ENCODE results near the gene CXorf49B. TPM values are rescaled to one million over a fixed set of nuclear protein-coding genes. Genes with fewer than 3 reads are reported as not detected.
"Not testable (repeated sequence)": the region's sequence is repeated elsewhere in the genome, so short reads cannot be mapped to it uniquely, and the experiment has no call there.

The CXorf49B gene
- total RNA-seq = not detected

- H3K27ac Mint-ChIP-seq; POLR2A ChIA-PET; DNase-seq; H3K9me3 Mint-ChIP-seq; H3K4me3 Mint-ChIP-seq; H3K36me3 Mint-ChIP-seq (ENCODE audit: low read depth); CTCF ChIA-PET; H3K27me3 Mint-ChIP-seq; H3K4me1 Mint-ChIP-seq: not testable (repeated sequence)
Observed at GRCh38 chrX:71763049-71763448, at the start of gene CXorf49B. TSS of gene CXorf49B (plus strand) at chrX:71763349. CDS start at chrX:71763424, 75 bp downstream.

- H3K36me3 Mint-ChIP-seq (ENCODE audit: low read depth); H3K4me1 Mint-ChIP-seq; POLR2A ChIA-PET; CTCF ChIA-PET; H3K4me3 Mint-ChIP-seq; DNase-seq; H3K9me3 Mint-ChIP-seq; H3K27ac Mint-ChIP-seq; H3K27me3 Mint-ChIP-seq: not testable (repeated sequence)
Observed at GRCh38 chrX:71714064-71714463, 49.1 kb upstream of the CXorf49B start.

- H3K36me3 Mint-ChIP-seq (ENCODE audit: low read depth); DNase-seq: not testable (repeated sequence)
Observed at GRCh38 chrX:71715551-71715950, 47.6 kb upstream of the CXorf49B start.

DNA sequence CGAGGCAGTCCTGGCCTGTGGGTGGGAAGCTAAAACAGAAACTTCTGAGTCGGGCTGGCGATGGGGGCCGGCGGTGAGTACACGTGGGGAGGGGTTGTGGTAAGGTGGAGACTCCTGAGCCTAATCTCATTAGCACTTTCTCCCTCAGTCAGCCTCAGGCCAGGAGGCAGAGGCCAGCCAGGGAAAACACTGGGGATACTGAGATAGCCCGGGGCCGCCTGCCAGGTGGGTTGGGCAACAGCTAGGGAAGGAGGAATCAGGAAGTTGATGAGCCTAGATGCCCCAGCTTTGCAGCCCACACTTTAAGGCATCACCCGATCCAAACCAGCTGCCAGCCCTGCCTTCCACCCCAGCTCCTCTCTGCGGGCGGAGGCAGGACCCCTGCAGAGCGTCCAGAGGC is 46.8 kb upstream of the CXorf49B start:
- H3K4me1 Mint-ChIP-seq; DNase-seq; H3K27ac Mint-ChIP-seq; POLR2A ChIA-PET; H3K27me3 Mint-ChIP-seq; H3K4me3 Mint-ChIP-seq; CTCF ChIA-PET; H3K9me3 Mint-ChIP-seq; H3K36me3 Mint-ChIP-seq (ENCODE audit: low read depth): not testable (repeated sequence)

More at GRCh38 chrX:71715551-71715950, 47.6 kb upstream of the CXorf49B start:
- CTCF ChIA-PET, H3K9me3 Mint-ChIP-seq, H3K4me3 Mint-ChIP-seq, H3K27me3 Mint-ChIP-seq, H3K4me1 Mint-ChIP-seq, H3K27ac Mint-ChIP-seq, POLR2A ChIA-PET: not testable (repeated sequence)

- CTCF ChIA-PET; H3K4me1 Mint-ChIP-seq; DNase-seq; H3K27me3 Mint-ChIP-seq; H3K4me3 Mint-ChIP-seq; POLR2A ChIA-PET; H3K36me3 Mint-ChIP-seq (ENCODE audit: low read depth); H3K27ac Mint-ChIP-seq; H3K9me3 Mint-ChIP-seq: not testable (repeated sequence)
Observed at GRCh38 chrX:71718185-71718584, 45.0 kb upstream of the CXorf49B start, which contains the start of gene CXorf49. TSS of gene CXorf49 (minus strand) at chrX:71718285. CDS start at chrX:71718151, 134 bp downstream.

DNA sequence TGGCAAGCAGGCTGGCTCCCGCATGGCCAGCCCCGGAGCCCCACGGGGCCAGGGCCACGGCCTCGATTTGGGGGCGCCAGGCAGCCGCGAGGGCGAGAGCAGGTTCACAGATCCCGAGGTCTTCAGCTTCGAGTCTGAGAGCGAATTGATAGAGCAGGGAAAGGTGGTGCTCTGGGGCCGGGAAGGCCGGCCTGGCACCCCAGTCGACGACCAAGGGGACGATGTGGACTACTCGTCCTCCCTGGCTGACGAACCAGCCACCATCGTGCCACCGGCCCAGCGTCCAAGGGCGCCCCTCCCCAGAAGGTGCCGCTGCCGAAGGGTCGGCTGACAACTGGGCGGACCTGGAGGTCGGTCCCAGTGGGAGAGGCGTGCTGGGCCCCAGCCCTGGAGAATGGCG is 44.0 kb upstream of the CXorf49B start:
- DNase-seq; POLR2A ChIA-PET; H3K4me1 Mint-ChIP-seq; H3K36me3 Mint-ChIP-seq (ENCODE audit: low read depth); CTCF ChIA-PET; H3K27me3 Mint-ChIP-seq; H3K9me3 Mint-ChIP-seq; H3K27ac Mint-ChIP-seq; H3K4me3 Mint-ChIP-seq: not testable (repeated sequence)

DNA sequence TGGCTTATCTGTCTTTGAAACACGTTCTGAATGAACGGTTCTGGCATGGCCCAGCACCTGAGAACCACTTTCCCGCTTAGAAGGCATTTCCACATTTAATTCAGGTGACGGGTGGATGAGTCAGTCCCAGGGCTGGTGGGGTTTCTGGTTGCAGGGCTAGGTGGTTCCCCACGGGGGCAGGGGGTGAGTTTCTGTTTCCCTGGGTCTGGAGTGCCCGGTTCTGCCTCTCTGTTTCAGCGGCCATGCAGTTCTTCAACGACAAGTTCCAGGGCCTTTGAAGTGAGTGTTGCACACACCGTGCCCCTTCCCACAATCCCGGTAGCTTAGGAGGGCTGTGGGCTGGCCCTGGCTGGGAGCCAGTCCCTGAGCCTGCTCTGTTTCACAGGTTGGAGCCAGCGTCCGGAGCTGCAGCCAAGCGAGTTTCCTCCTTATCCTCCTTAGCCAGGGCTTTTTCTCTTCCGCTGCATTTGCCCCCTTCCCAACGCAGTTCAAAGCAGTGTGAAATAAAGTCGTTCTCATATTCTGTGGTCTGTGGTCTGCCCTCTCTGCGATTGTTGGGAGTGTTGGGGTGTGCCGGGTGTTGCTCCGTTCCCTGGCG is 42.8 kb upstream of the CXorf49B start:
- H3K27me3 Mint-ChIP-seq; DNase-seq; POLR2A ChIA-PET; H3K4me1 Mint-ChIP-seq; H3K27ac Mint-ChIP-seq; H3K36me3 Mint-ChIP-seq (ENCODE audit: low read depth); CTCF ChIA-PET; H3K4me3 Mint-ChIP-seq; H3K9me3 Mint-ChIP-seq: not testable (repeated sequence)

DNA sequence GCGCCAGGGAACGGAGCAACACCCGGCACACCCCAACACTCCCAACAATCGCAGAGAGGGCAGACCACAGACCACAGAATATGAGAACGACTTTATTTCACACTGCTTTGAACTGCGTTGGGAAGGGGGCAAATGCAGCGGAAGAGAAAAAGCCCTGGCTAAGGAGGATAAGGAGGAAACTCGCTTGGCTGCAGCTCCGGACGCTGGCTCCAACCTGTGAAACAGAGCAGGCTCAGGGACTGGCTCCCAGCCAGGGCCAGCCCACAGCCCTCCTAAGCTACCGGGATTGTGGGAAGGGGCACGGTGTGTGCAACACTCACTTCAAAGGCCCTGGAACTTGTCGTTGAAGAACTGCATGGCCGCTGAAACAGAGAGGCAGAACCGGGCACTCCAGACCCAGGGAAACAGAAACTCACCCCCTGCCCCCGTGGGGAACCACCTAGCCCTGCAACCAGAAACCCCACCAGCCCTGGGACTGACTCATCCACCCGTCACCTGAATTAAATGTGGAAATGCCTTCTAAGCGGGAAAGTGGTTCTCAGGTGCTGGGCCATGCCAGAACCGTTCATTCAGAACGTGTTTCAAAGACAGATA is 2.4 kb upstream of the CXorf49B start:
- H3K4me1 Mint-ChIP-seq; CTCF ChIA-PET; H3K36me3 Mint-ChIP-seq (ENCODE audit: low read depth); H3K9me3 Mint-ChIP-seq; DNase-seq; POLR2A ChIA-PET; H3K27me3 Mint-ChIP-seq; H3K4me3 Mint-ChIP-seq; H3K27ac Mint-ChIP-seq: not testable (repeated sequence)

DNA sequence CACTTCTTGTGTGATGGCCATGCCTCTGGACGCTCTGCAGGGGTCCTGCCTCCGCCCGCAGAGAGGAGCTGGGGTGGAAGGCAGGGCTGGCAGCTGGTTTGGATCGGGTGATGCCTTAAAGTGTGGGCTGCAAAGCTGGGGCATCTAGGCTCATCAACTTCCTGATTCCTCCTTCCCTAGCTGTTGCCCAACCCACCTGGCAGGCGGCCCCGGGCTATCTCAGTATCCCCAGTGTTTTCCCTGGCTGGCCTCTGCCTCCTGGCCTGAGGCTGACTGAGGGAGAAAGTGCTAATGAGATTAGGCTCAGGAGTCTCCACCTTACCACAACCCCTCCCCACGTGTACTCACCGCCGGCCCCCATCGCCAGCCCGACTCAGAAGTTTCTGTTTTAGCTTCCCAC is 1.7 kb downstream of the CXorf49B start:
- CTCF ChIA-PET; H3K36me3 Mint-ChIP-seq (ENCODE audit: low read depth); DNase-seq; H3K4me1 Mint-ChIP-seq; POLR2A ChIA-PET; H3K9me3 Mint-ChIP-seq; H3K27ac Mint-ChIP-seq; H3K4me3 Mint-ChIP-seq; H3K27me3 Mint-ChIP-seq: not testable (repeated sequence)

DNA sequence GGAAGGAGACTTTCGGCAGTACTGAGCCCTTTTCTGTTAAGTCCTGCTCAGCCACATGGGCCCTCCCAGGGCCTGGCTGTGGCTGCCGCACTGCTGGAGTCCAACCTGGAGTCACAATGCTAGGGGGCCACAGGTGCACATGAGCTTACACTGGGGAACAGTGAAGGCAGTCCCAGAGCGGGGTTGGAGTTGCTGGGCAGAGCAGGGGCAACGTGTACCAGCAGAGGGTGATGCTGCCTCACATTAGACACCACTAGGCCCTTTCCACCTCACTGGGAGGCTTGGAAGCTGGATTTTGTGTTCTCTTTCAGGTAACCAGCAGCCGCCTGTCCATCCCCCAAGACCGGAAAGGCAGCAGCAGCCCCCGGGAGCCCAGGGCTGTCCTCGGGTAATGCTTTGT is 2.5 kb downstream of the CXorf49B start:
- H3K36me3 Mint-ChIP-seq (ENCODE audit: low read depth); DNase-seq; H3K9me3 Mint-ChIP-seq; H3K4me3 Mint-ChIP-seq; H3K4me1 Mint-ChIP-seq; CTCF ChIA-PET; H3K27me3 Mint-ChIP-seq; POLR2A ChIA-PET; H3K27ac Mint-ChIP-seq: not testable (repeated sequence)

DNA sequence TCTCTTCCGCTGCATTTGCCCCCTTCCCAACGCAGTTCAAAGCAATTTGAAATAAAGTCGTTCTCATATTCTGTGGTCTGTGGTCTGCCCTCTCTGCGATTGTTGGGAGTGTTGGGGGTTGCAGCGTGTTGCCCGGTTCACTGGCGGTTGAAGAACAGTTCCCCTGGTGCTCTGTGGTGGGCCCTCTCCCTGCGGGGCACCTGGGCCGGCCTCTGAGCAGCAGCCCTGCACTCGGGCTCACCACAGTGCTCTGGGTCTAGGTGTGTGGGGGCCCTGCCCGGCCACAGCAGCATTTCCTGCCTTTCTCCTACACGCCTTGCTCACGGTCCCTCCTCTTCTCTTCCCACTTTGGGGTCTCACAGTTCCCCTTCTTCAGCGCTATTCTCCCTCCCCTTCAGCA is 4.0 kb downstream of the CXorf49B start:
- H3K27me3 Mint-ChIP-seq; H3K4me1 Mint-ChIP-seq; POLR2A ChIA-PET; DNase-seq; CTCF ChIA-PET; H3K27ac Mint-ChIP-seq; H3K9me3 Mint-ChIP-seq; H3K36me3 Mint-ChIP-seq (ENCODE audit: low read depth); H3K4me3 Mint-ChIP-seq: not testable (repeated sequence)

DNA sequence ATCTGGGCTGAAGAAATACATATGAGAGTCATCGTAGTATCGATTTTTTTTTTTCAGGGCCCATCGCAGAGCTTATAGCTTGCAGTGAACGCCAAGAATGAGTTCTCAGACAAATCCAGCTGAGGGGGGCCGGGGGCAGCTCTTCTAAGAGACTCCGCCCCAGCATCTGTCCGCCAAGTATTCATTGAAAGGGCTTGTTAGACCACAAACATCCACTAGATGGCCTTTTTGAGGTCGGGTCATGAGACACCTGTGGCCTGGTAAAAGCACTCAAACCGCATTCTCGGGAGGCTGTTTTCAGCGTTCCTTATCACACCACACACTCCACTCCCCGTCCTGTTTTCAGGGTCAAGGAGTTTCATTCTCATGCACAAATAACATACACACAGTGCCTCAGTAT is 15.2 kb downstream of the CXorf49B start:
- POLR2A ChIA-PET; H3K9me3 Mint-ChIP-seq; H3K4me1 Mint-ChIP-seq; H3K36me3 Mint-ChIP-seq (ENCODE audit: low read depth); CTCF ChIA-PET; DNase-seq; H3K27ac Mint-ChIP-seq; H3K4me3 Mint-ChIP-seq; H3K27me3 Mint-ChIP-seq: not testable (repeated sequence)

- H3K27ac Mint-ChIP-seq; H3K9me3 Mint-ChIP-seq; H3K36me3 Mint-ChIP-seq (ENCODE audit: low read depth); DNase-seq; H3K4me1 Mint-ChIP-seq; CTCF ChIA-PET; POLR2A ChIA-PET; H3K4me3 Mint-ChIP-seq; H3K27me3 Mint-ChIP-seq: not testable (repeated sequence)
Observed at GRCh38 chrX:71782225-71782949, 19.2 kb downstream of the CXorf49B start.

GRCh38 chrX:71782950-71783299 is 19.8 kb downstream of the CXorf49B start:
- H3K4me3 Mint-ChIP-seq; H3K36me3 Mint-ChIP-seq (ENCODE audit: low read depth); H3K4me1 Mint-ChIP-seq; DNase-seq; POLR2A ChIA-PET; CTCF ChIA-PET; H3K27me3 Mint-ChIP-seq; H3K27ac Mint-ChIP-seq; H3K9me3 Mint-ChIP-seq: not testable (repeated sequence)

Measured in activated CD4-positive, alpha-beta memory T cell treated with anti-CD3 and anti-CD28 coated beads, Interleukin-2, amount 10 ng/mL, durations not matched to agents 7 days and 5 days (primary cell).